ENCODE results near the gene POLR1G.

Gene POLR1G

GRCh38 chr19:45400192-45400591, 6.3 kb upstream of the POLR1G start:
- in situ Hi-C loops (cut with HindIII; ENCODE audit: low sequenced_read_pairs): no loop called here
- DNase-seq (ENCODE audit: low read depth, low spot score): no peak
- H3K4me3 ChIP-seq (ENCODE audit: low read depth, low read length): no peak overlapping the region

GRCh38 chr19:45401815-45402214, 4.6 kb upstream of the POLR1G start:
- H3K4me3 ChIP-seq (ENCODE audit: low read depth, low read length): no peak overlapping the region
- DNase-seq (ENCODE audit: low read depth, low spot score): no peak
- in situ Hi-C loops (cut with HindIII; ENCODE audit: low sequenced_read_pairs): no loop called here
- TF ChIP-seq CTCF (IDR thresholded peaks at IDR 0.05; ENCODE audit: low read depth, low read length): no peak

More at GRCh38 chr19:45400192-45400591, 6.3 kb upstream of the POLR1G start:
- TF ChIP-seq CTCF (IDR thresholded peaks at IDR 0.05; ENCODE audit: low read depth, low read length): no peak

- DNase-seq (ENCODE audit: low read depth, low spot score): no peak
- peak; percentile 55 for TF ChIP-seq CTCF (IDR thresholded peaks at IDR 0.05; ENCODE audit: low read depth, low read length)
- in situ Hi-C loops (cut with HindIII; ENCODE audit: low sequenced_read_pairs): no loop called here
Observed at GRCh38 chr19:45402298-45403061, 4.0 kb upstream of the POLR1G start.

GRCh38 chr19:45403272-45403671, 3.2 kb upstream of the POLR1G start:
- no peak for TF ChIP-seq CTCF (IDR thresholded peaks at IDR 0.05; ENCODE audit: low read depth, low read length)
- in situ Hi-C loops (cut with HindIII; ENCODE audit: low sequenced_read_pairs): no loop called here
- no peak overlapping the region for H3K4me3 ChIP-seq (ENCODE audit: low read depth, low read length)
- no peak for DNase-seq (ENCODE audit: low read depth, low spot score)

More at GRCh38 chr19:45402298-45403061, 4.0 kb upstream of the POLR1G start:
- no peak overlapping the region for H3K4me3 ChIP-seq (ENCODE audit: low read depth, low read length)

GRCh38 chr19:45403781-45404556, 2.5 kb upstream of the POLR1G start:
- in situ Hi-C loops (cut with HindIII; ENCODE audit: low sequenced_read_pairs): no loop called here
- TF ChIP-seq CTCF (IDR thresholded peaks at IDR 0.05; ENCODE audit: low read depth, low read length): peak; percentile 69
- peak; percentile 22 for DNase-seq (ENCODE audit: low read depth, low spot score)
- peak overlapping the region; percentile 86 for H3K4me3 ChIP-seq (ENCODE audit: low read depth, low read length)

- DNase-seq (ENCODE audit: low read depth, low spot score): peak; percentile 87
- no peak for TF ChIP-seq CTCF (IDR thresholded peaks at IDR 0.05; ENCODE audit: low read depth, low read length)
- in situ Hi-C loops (cut with HindIII; ENCODE audit: low sequenced_read_pairs): no loop called here
- H3K4me3 ChIP-seq (ENCODE audit: low read depth, low read length): peak within 1 kb of the TSS; percentile 86
Observed at GRCh38 chr19:45404557-45405434, 1.6 kb upstream of the POLR1G start, which contains the start of gene PPP1R13L. Gene PPP1R13L, minus strand, starts transcription at chr19:45405069. Its CDS starts 6,751 bp downstream, at chr19:45398318.
